HG03442 (cell line): ENCODE measurements around the gene CPHXL2.

Experiments used
- ATAC-seq: cut with Tn5 transposase; IDR thresholded peaks from one replicate; pipeline ENCODE4 v1.9.1; 2021; ENCODE audit warnings: mild to moderate bottlenecking, moderate library complexity; ENCODE audit not compliant: unreplicated experiment

Gene CPHXL2

DNA sequence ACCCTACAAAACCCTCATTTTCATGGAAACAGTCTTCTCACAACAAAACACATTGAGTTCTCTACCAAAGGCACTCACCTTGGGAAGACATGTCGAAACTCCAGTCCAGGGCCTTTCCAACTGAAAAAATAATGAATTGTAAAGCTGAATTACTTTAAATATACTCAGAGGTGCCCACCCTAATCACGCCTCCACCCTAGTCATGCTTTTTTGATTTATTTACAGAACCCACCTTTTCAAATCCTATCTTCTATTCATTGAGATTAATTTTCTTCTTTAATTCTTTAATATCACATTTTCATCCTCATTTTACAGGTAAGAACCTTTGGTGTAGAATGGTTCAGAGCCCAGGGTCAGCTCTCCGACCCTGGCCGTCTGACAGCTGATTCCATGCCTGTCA lies at the start of gene CPHXL2:
TSS of gene CPHXL2 (minus strand) at position 101 of the 400 bp plus-strand sequence. CDS start at position 91, 10 bp downstream.
- ATAC-seq, result no peak

DNA sequence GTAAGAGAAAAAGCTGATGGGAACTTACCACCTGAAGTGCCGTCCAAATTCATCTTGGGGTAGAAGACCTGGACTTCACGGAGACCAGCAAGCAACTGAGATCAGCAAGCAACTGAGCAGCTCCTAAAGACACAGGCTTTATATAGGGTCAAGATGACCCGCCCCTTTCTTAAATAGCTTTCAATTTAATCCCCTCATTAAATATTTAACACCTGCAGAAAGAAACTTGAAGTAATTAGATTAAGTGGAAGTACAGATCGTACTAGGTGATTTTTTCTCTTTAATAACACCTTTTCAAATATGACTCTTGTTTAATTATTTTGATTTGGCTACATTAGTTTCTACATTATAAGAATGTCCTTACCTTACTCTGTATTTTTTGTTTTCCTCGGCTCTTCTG lies 49.6 kb upstream of the CPHXL2 start, which contains the start of gene CPHXL:
TSS of gene CPHXL (minus strand) at position 101 of the 400 bp plus-strand sequence. CDS start at position 53, 48 bp downstream.
- ATAC-seq, result no peak

- no peak for ATAC-seq
These were observed 41.6 kb upstream of the CPHXL2 start for GRCh38 chr16:75718452-75718851.

DNA sequence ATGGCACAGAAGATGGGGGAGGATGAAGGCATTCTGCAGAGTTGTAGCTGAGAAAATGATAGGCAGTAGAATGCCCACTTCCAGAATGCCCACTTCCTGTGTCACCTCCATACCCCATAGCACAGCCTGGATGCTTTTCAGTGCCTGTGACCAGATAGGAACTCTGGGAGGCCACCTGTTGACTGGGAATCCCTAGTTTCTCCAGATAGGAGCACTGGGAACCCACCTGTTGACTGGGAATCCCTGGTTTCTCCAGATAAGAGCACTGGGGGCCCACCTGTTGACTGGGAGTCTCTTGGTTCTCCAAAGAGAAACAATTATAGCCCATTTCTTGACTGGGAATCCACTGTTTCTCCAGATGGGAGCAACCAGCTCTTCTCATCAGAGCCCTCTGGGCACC lies 37.9 kb upstream of the CPHXL2 start:
- ATAC-seq, result no peak

- no peak for ATAC-seq
These were observed 33.5 kb upstream of the CPHXL2 start for GRCh38 chr16:75710344-75710743.

DNA sequence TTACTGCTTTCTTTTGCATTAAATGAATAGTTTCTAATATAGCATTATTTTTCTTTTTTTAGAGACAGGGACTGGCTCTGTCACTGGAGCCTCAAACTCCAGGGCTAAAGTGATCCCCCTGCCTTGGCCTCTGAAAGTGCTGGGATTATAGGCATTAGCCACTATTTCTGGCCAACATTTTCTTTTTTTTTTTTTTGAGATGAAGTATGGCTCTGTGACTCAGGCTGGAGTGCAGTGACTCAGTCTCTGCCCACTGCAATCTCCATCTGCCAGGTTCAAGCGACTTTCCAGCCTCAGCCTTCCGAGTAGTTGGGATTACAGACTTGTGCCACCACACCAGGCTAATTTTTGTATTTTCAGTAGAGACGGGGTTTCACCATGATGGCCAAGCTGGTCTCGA lies 26.5 kb upstream of the CPHXL2 start:
- no peak for ATAC-seq

DNA sequence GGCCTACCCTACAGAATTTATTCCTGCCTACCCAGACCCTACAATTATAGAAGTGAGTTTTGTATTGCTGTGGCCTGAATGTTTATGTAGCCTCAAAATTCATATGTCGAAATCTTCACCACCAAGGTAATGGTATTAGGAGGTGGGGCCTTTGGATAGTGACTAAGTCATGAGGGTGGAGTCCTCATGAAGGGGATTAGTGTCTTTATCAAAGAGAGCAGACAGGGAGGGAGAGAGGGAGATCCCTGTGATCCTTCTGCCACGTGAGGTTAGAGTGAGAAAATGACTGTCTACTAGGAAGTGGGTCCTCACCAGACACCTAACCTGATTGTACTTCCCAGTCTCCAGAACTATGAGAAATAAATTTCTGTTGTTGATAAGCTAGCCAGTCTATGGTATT lies 25.4 kb upstream of the CPHXL2 start:
- no peak for ATAC-seq

DNA sequence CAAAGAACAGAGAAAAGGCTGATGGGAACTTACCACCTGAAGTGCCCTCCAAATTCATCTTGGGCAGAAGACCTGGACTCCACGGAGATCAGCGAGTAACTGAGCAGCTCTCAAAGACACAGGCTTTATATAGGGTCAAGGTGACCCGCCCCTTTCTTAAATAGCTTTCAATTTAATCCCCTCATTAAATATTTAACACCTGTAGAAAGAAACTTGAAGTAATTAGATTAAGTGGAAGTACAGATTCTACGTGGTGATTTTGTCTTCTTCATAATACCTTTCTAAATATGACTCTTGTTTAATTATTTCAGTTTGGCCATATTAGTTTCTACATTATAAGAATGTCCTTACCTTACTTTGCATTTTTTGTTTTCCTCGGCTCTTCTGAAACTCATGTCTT lies 24.6 kb upstream of the CPHXL2 start, which contains the start of gene DUXB:
TSS of gene DUXB (minus strand) at position 101 of the 400 bp plus-strand sequence. CDS start at position 58, 43 bp downstream.
- ATAC-seq, result no peak

- ATAC-seq, result no peak
These were observed 20.8 kb upstream of the CPHXL2 start for GRCh38 chr16:75697571-75697970.

DNA sequence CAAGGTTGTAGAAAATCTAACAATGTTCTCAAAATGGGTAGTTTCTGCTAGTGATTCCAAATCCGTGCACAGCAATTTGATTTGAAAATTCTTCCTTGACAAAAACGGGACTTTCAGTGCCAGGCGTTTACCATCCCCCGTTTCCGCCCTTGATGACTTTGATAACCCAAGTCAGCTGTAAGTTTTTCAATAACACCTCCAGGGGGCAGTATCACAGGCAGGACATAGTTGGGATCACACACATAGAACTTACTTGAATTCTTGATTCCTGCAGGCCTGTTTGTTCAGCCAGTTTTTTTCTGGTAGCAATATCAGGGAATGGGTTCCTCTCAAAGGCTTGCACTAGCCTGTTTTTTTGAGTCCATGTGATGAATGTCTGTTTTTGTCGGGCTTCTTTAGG lies 18.9 kb upstream of the CPHXL2 start:
- no peak for ATAC-seq

- ATAC-seq, result no peak
These were observed 10.6 kb upstream of the CPHXL2 start for GRCh38 chr16:75687361-75687760.

DNA sequence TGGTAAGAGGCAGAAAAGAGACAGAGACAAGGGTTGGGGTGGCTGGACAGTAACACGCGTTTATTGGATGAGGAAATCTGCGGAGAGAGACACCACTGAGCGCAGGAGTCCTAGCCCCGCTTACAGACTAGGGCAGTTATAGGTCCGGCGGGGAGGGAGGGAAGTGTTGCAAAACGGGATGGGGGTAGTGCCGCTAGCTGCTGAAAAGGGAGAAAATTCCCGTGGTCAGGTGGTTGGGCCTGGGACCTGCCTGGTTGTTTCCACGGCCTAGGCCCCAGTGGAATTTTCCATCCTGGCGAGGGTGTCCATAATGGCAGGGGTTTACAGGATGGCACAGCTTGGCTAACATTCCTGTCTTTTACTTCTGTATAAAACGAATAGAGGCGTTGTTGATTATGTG lies 5.5 kb upstream of the CPHXL2 start:
- ATAC-seq, result no peak

DNA sequence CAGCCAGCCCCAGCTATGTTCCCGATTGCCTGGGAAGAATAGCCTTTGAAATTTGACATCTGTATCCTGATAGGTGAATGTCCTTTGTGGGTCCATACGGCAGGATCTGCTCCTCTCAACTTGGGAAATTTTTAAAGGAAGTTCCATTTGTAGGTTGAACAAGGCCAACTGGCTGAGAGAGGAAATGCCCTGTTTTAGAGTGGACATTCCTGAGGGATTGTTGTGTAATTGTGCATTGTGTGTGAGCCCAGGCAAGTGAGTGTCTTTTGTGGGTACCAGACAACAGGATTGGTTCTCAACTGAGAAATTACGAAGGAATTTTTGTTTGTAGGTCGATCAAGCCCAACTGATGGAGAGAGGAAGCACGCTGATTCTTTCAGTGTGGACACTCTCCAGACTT lies 2.6 kb upstream of the CPHXL2 start:
- no peak for ATAC-seq

DNA sequence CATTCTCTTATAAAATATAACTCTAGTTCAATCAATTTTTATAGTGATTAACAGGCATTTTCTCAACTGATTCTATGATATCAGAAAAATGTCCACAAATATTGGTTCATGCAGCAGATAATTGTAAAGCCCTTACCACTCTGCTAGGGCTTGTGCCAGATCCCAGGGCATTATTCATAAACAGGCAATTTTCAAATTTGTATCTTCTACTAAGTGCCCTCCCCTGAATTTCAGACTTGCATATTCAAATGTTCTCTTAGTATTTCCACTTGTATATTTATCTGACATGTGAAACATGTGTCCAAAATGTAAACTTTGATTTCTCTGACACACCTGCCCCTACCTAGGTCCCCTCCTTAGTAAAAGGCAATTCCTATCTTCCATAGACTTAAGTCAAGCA lies 9.3 kb downstream of the CPHXL2 start:
- ATAC-seq, result no peak

GRCh38 chr16:75660726-75661302 lies 16.0 kb downstream of the CPHXL2 start:
- no peak for ATAC-seq

GRCh38 chr16:75660321-75660720 lies 16.5 kb downstream of the CPHXL2 start:
- ATAC-seq, result no peak

DNA sequence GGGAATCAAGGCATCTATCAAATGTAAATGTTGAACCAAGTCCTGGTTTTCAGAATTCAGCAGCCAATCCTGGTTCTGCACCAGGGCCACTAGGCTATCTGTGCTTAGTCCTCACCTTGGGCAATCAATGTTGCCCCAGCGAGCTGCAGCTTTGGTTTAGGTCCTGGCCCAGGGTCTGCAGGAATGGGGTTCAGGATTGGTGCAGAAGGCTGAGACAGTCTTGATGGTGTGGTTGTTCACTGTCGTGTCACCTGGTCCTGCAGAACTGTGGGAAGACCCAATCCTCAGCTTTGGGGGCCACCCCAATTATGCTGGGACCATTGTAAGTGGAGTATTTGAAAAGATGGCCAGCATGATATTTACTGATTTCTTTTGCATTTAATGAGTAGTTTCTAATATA lies 18.6 kb downstream of the CPHXL2 start:
- no peak for ATAC-seq

- no peak for ATAC-seq
These were observed 22.9 kb downstream of the CPHXL2 start for GRCh38 chr16:75653922-75654321.

DNA sequence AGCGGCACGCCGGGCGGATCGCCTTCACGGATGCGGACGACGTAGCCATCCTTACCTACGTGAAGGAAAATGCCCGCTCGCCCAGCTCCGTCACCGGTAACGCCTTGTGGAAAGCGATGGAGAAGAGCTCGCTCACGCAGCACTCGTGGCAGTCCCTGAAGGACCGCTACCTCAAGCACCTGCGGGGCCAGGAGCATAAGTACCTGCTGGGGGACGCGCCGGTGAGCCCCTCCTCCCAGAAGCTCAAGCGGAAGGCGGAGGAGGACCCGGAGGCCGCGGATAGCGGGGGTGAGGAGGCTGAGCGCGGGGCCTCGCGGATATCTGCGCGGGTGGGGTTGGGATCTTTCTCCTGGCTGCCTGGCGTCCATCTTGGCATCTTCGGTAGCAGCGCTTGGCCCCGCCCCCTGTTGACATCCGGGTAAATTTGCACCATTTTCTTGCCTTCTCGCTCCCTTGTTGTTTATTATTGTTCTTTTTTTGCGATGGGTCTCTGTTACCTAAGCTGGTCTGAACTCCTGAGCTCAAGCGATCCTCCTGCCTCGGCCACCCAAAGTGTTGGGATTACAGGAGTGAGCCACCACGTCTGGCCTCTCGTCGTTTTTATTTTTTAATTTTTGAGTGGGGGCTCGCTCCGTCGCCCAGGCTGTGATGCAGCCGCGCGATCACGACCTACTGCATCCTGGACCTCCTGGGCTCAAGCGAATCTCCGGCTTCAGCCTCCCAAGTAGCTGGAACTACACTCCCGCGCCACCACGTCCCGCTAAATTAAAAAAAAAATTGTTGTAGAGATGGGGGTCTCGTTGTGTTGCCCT lies 28.3 kb downstream of the CPHXL2 start:
- ATAC-seq, result peak; percentile 29

GRCh38 chr16:75647492-75648264 lies 29.1 kb downstream of the CPHXL2 start, which contains the start of the genes KARS1 and TERF2IP:
Gene KARS1 (minus strand): TSS chr16:75647665. CDS start chr16:75647639, 26 bp downstream.
Gene TERF2IP (plus strand): TSS chr16:75647773. CDS start chr16:75647883, 110 bp downstream.
- peak; percentile 85 for ATAC-seq

DNA sequence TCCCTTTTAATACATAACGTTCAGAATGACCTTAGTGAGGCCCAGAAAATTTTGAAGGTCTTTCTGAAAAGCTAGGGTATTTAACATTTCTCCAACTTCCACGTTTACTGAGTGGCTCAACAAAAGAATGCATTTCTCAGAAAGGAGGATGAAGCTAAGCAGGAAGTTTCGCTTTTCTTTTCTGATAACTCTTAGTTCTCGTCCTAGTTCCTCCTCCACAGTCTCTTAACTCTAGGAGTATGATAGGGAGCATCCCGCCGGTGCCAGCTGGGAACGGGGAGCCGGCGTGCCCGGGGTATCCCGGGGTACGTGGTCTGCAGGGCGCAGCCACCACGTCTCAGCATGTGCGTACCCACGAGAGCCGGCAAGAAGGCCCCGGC lies 29.7 kb downstream of the CPHXL2 start:
- ATAC-seq, result peak; percentile 19
